GM12878 (cell line): Measurements from ENCODE around the gene VDR. TPM values are rescaled to one million over a fixed set of nuclear protein-coding genes. Genes with fewer than 3 reads are reported as not detected.

ENCODE experiments used
- ATAC-seq: fragments of 200-7000 bp; cut with Tn5 transposase; 3 replicates; pipeline ENCODE4 v1.9.1; 2020; ENCODE audit warnings: mild to moderate bottlenecking, moderate library complexity
- BruUV-seq: library from RNA; stranded (reverse); fragments of 400-500 nt; replicated peaks from 2 replicates; lab custom pipeline; 2021; lab: Mats Ljungman, UMichigan
- CTCF ChIA-PET: fragments of 300-600 bp; sonication (Branson Sonifier 250); formaldehyde crosslinking; extraction: SDS; loops from one replicate; lab custom pipeline; 2021; ENCODE audit warnings: inconsistent platforms; lab: Yijun Ruan, JAX
- POLR2A ChIA-PET: fragments of 350-600 bp; formaldehyde crosslinking; extraction: SDS; loops from one replicate; lab custom pipeline; 2021; ENCODE audit warnings: inconsistent platforms; lab: Charles Lee
- RAD21 ChIA-PET: fragments of 300-600 bp; sonication (Branson Sonifier 250); formaldehyde crosslinking; loops from one replicate; lab custom pipeline; 2023; ENCODE audit warnings: antibody characterized with exemption; ENCODE audit not compliant: unreplicated experiment; lab: Charles Lee
- SMC1A ChIA-PET: fragments of 300-600 bp; sonication (Branson Sonifier 250); formaldehyde crosslinking; loops from one replicate; lab custom pipeline; 2023; ENCODE audit not compliant: unreplicated experiment, uncharacterized antibody; lab: Charles Lee
- DNase-seq: peaks from one replicate; pipeline ENCODE4 v3.0.0-alpha.2; 2011; ENCODE audit warnings: low read depth, low spot score
- FAIRE-seq: peaks from 3 replicates; lab custom pipeline; 2011; peaks lifted over from hg19 to GRCh38; lab: Jason Lieb, UNC
- H2AFZ ChIP-seq: 2 replicates; pipeline ENCODE4 v1.6.0; 2011; ENCODE audit warnings: low read depth, low read length, control low read depth; ENCODE audit not compliant: control insufficient read depth
- H3K27ac ChIP-seq: 2 replicates; pipeline ENCODE4 v1.5.1; 2011; ENCODE audit warnings: control low read depth; ENCODE audit not compliant: control insufficient read depth, insufficient read depth
- H3K27me3 ChIP-seq, 2 experiments: replicated peaks in 1 of 2; 2 replicates each; pipeline versions ENCODE4 v1.6.0 to v1.6.1; 2011; ENCODE audit warnings: low read length in 1 of 2; ENCODE audit not compliant: control insufficient read depth in 2 of 2, insufficient read depth in 2 of 2
- H3K36me3 ChIP-seq, 2 experiments: 2 replicates each; pipeline ENCODE4 v1.5.1; 2011; ENCODE audit warnings: low read length in 1 of 2; ENCODE audit not compliant: control insufficient read depth in 2 of 2, insufficient read depth in 2 of 2
- H3K4me1 ChIP-seq: 2 replicates; pipeline ENCODE4 v1.6.1; 2011; ENCODE audit warnings: mild to moderate bottlenecking, low read length, moderate library complexity, mixed read lengths; ENCODE audit not compliant: control insufficient read depth, insufficient read depth
- H3K4me2 ChIP-seq: 2 replicates; pipeline ENCODE4 v1.6.0; 2011; ENCODE audit warnings: control low read depth; ENCODE audit not compliant: control insufficient read depth, insufficient read depth
- H3K4me3 ChIP-seq: fragments of 200-600 bp; sonication (generic); 2 replicates; pipeline ENCODE4 v1.5.1; 2016
- H3K79me2 ChIP-seq: 2 replicates; pipeline ENCODE4 v1.6.0; 2011; ENCODE audit warnings: low read length; ENCODE audit not compliant: control insufficient read depth, insufficient read depth
- H3K9ac ChIP-seq: 2 replicates; pipeline ENCODE4 v1.8.0; 2011; ENCODE audit warnings: low read length, control low read depth, mixed read lengths; ENCODE audit not compliant: control insufficient read depth, insufficient read depth
- H3K9me3 ChIP-seq: replicated peaks from 3 replicates; pipeline ENCODE4 v1.5.1; 2011; ENCODE audit warnings: mild to moderate bottlenecking, low read length; ENCODE audit not compliant: control insufficient read depth, insufficient read depth
- H4K20me1 ChIP-seq: 2 replicates; pipeline ENCODE4 v1.6.0; 2011; ENCODE audit not compliant: control insufficient read depth, insufficient read depth
- ASH2L ChIP-seq: fragments of 300-600, 200-600 bp; sonication (generic); IDR thresholded peaks from 2 replicates; pipeline ENCODE4 v1.6.1; 2017; ENCODE audit warnings: low read depth, mild to moderate bottlenecking, borderline replicate concordance
- BRCA1 ChIP-seq: IDR thresholded peaks from 2 replicates; pipeline ENCODE4 v1.6.1; 2011; ENCODE audit warnings: low read depth, low read length, improper control_type of control experiment
- E2F8 ChIP-seq: fragments of 450-650 bp; IDR thresholded peaks from 2 replicates; pipeline ENCODE4 v1.6.1; 2018; ENCODE audit warnings: mild to moderate bottlenecking, low read depth, moderate library complexity; ENCODE audit not compliant: partially characterized antibody
- E4F1 ChIP-seq: fragments of 450-650 bp; IDR thresholded peaks from 2 replicates; pipeline ENCODE4 v1.6.1; 2018; ENCODE audit warnings: borderline replicate concordance, mild to moderate bottlenecking; ENCODE audit not compliant: partially characterized antibody
- GABPA ChIP-seq: IDR thresholded peaks from 2 replicates; pipeline ENCODE4 v1.6.1; 2014; ENCODE audit warnings: antibody characterized with exemption, low read depth, mild to moderate bottlenecking, inconsistent platforms
- IKZF2 ChIP-seq, 2 experiments: fragments of 450-650 bp; IDR thresholded peaks; 2 replicates each; pipeline ENCODE4 v1.6.1; 2017; ENCODE audit warnings: mild to moderate bottlenecking in 2 of 2, moderate library complexity in 2 of 2
- JUNB ChIP-seq: IDR thresholded peaks from 2 replicates; pipeline ENCODE4 v1.6.1; 2016; ENCODE audit warnings: antibody characterized with exemption, mild to moderate bottlenecking
- MXI1 ChIP-seq: fragments of 150-350 bp; IDR thresholded peaks from 2 replicates; pipeline ENCODE4 v1.6.1; 2011; ENCODE audit warnings: low read depth, mild to moderate bottlenecking, inconsistent platforms, low read length, improper control_type of control experiment
- POLR2A ChIP-seq: IDR thresholded peaks from 2 replicates; pipeline ENCODE4 v1.6.1; 2011; ENCODE audit warnings: low read depth, mild to moderate bottlenecking, low read length
- RBBP5 ChIP-seq: fragments of 200-600 bp; sonication (generic); conservative IDR thresholded peaks from 2 replicates; pipeline ENCODE4 v1.6.1; 2016
- USF1 ChIP-seq: IDR thresholded peaks from 2 replicates; pipeline ENCODE4 v1.6.1; 2011; ENCODE audit warnings: borderline replicate concordance, low read depth, mild to moderate bottlenecking, moderate library complexity, mixed read lengths, low read length; ENCODE audit not compliant: insufficient read depth; ENCODE audit errors: extremely low read length
- WGBS: methylation state at CpG from one replicate; pipeline ENCODE4 v1.1.6; 2016; ENCODE audit warnings: low lambda C conversion rate; ENCODE audit not compliant: insufficient replicate concordance, insufficient coverage; ENCODE audit errors: missing lambda C conversion rate; 5-methylcytosine and 5-hydroxymethylcytosine counted together
- in situ Hi-C: fragments of 300-500 bp; cut with MboI; formaldehyde crosslinking; loops from 9 replicates; pipeline ENCODE4 v1.14.3; 2018; ENCODE audit warnings: mixed read lengths
- intact Hi-C: fragments of 100-400 bp; cut with micrococcal nuclease; formaldehyde crosslinking; loops from one replicate; pipeline ENCODE4 v1.14.2; 2022; ENCODE audit not compliant: unreplicated experiment
- polyA plus RNA-seq, 11 experiments: library from polyadenylated mRNA; depleted of rRNA in 4 of 11; unstranded in 6 of 11; stranded (reverse) in 5 of 11; fragments of >200 nt; fragmentation: Nextera tagmentation in 4 of 11; fragmentation: Illumina TruSeq in 1 of 11; extraction: Ambion mirVana in 4 of 11; extraction: Trizol in 1 of 11; gene quantifications; 1 replicate in 1 of 11; 2 replicates in 10 of 11; pipeline versions ENCODE4 v1.2.1 to v1.2.3, GENCODE V29; 2011 to 2016; ENCODE audit warnings: inconsistent platforms in 2 of 11, missing spikeins in 2 of 11, low read depth in 1 of 11
- total RNA-seq, 4 experiments: library from RNA; depleted of rRNA in 3 of 4; stranded (reverse); fragments of >200 nt in 3 of 4; fragmentation: Illumina TruSeq in 1 of 4; extraction: Trizol in 1 of 4; gene quantifications; 2 replicates each; pipeline versions ENCODE4 v1.2.1 to v1.2.3, GENCODE V29; 2013 to 2021

VDR gene
- total and polyA plus RNA-seq, 10 of the 15 experiments (the other 5 are each of a cell fraction or from before 2014, with no cell fraction given), result 0.27 to 7.9 (median 3.0) TPM

DNA sequence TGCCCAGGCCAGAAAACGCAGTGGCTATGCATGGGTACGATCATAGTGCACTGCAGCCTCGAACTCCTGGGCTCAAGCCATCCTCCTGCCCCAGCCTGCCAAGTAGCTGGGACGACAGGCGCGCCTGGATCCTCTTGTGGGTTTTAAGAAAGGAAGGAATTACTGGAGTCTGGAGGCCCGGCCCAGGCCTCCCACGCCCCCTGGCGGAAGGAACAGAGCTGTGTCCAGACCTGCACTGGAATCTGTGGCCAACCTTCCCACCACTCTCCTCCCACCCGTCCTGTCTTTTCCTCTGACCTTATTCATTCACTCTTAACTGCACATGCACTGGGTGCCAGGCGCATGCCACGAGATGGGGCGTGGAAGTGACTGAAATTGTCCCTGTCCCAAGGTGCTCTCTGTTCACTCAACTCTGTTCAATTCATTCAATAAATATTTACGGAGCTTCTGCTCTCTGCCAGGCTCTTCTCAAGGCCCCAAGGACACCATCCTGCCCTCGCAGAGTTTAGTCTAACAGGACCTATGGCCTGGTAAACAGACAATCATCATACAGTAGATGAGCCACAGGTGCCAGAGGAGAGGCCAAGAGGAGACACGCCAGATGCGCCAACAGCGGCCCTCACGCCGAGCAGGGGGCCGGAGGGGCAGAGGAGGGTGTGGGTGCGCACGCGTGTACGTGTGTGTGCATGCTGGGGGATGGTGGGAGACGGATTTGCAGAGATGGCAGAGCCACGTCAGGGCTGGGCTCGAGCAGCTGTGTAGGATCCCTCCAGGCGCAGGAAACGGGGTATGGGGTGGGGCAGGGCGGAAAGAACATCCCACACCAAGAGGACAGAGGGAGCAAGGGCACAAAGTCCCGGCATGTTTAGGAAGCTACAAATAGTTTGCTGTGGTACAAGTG, 44.9 kb upstream of the VDR start (continued):
- TF ChIP-seq MXI1 (no peak), BRCA1 (no peak), RBBP5 (no peak), GABPA (no peak), IKZF2 (IDR thresholded peaks at IDR 0.05) (0 out of 4 replicates have a peak, but pooled peaks of 1 of the 2 experiments have one; percentile 11), JUNB (no peak)

DNA sequence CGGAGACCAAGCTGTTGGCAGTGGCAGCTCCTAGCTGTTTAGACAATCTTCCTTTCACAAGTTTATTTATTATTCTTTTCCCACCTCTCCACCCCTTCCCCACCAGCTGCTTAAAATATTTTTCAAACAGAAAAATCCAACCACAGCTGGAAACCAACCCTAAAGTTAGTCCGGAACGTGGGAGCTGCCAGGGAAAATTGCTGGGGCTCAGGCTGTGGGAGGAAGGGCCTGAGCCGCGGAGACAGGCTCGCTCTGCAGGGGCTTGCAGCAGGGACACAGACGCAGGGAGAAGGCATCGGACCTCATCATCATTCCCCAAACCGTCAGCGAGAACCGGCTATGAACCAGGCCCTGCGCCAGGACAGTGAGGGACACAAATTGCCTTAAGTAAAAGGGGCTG, 42.5 kb upstream of the VDR start:
- in situ Hi-C loops, result no loop called here
- no peak overlapping the region for H2AFZ ChIP-seq
- no peak for TF ChIP-seq E2F8
- no peak for TF ChIP-seq E4F1
- no peak for TF ChIP-seq ASH2L
- no peak for TF ChIP-seq POLR2A
- TF ChIP-seq USF1, result no peak

More for the DNA sequence above, 42.5 kb upstream of the VDR start:
- peaks cover 0 to 5% of the 10 kb centered on the region in 2 experiments; a peak in 2 of 4 replicates for H3K27me3 ChIP-seq
- no peaks in the 10 kb centered on the region for H3K4me1 ChIP-seq
- H3K36me3 ChIP-seq, result no peaks in the 10 kb centered on the region
- BruUV-seq, result no TSS peak
- ATAC-seq (no peak), DNase-seq (no peak), FAIRE-seq (no peak)
- H3K27ac ChIP-seq, result no peak overlapping the region
- WGBS, result 81% methylated on average over 12 of the region's 12 CpGs
- intact Hi-C loops, result loop anchor here (5.0 kb wide), 1 partner anchor 45 kb away; the partner anchor contains the start of gene VDR
- no peak overlapping the region for H3K4me2 ChIP-seq
- H4K20me1 ChIP-seq, result no peaks in the 10 kb centered on the region
- ChIA-PET SMC1A (interaction anchor here (0.7 to 1.5 kb wide), 3 partner anchors 17 to 78 kb away, joined by 3 read pairs; no protein-coding TSS in a partner anchor), RAD21 (interaction anchor here (1.1 kb wide), 2 partner anchors 62 to 205 kb away, joined by 3 to 4 read pairs; no protein-coding TSS in a partner anchor), POLR2A (no interaction called here), CTCF (interaction anchor here (0.7 to 2.3 kb wide), 7 partner anchors 15 to 109 kb away, joined by 3 to 12 read pairs (median 3); partner anchors contain the start of gene VDR)
- H3K9me3 ChIP-seq, result no peaks in the 10 kb centered on the region
- no peak overlapping the region for H3K4me3 ChIP-seq
- no peaks in the 10 kb centered on the region for H3K79me2 ChIP-seq
- H3K9ac ChIP-seq, result no peak overlapping the region
